ENCODE data around the gene HMGN1. TPM values are rescaled to one million over a fixed set of nuclear protein-coding genes. Genes with fewer than 3 reads are reported as not detected.

HMGN1 gene
- total RNA-seq, 1 experiment from 2014 or later, result 469 TPM

GRCh38 chr21:39392981-39393380 lies 44.1 kb upstream of the HMGN1 start:
- TF ChIP-seq FOXK1 (CRISPR knock-in tag; IDR thresholded peaks at IDR 0.05) (no peak), SOX15 (CRISPR knock-in tag; IDR thresholded peaks at IDR 0.05) (no peak), ZSCAN18 (CRISPR knock-in tag; IDR thresholded peaks at IDR 0.05) (no peak), ARID4B (CRISPR knock-in tag; IDR thresholded peaks at IDR 0.05; ENCODE audit: borderline replicate concordance) (no peak)
- TF ChIP-seq, protein P1, sequence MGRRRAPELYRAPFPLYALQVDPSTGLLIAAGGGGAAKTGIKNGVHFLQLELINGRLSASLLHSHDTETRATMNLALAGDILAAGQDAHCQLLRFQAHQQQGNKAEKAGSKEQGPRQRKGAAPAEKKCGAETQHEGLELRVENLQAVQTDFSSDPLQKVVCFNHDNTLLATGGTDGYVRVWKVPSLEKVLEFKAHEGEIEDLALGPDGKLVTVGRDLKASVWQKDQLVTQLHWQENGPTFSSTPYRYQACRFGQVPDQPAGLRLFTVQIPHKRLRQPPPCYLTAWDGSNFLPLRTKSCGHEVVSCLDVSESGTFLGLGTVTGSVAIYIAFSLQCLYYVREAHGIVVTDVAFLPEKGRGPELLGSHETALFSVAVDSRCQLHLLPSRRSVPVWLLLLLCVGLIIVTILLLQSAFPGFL (CRISPR knock-in tag; IDR thresholded peaks at IDR 0.05; ENCODE audit: borderline replicate concordance), result no peak
- TF ChIP-seq, protein P2, sequence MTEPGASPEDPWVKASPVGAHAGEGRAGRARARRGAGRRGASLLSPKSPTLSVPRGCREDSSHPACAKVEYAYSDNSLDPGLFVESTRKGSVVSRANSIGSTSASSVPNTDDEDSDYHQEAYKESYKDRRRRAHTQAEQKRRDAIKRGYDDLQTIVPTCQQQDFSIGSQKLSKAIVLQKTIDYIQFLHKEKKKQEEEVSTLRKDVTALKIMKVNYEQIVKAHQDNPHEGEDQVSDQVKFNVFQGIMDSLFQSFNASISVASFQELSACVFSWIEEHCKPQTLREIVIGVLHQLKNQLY (CRISPR knock-in tag; IDR thresholded peaks at IDR 0.05), result no peak
- H3K27me3 Mint-ChIP-seq (ENCODE audit: low read depth), result no peaks in the 10 kb centered on the region
- DNase-seq (ENCODE audit: low spot score), result no peak
- no peaks in the 10 kb centered on the region for H3K9me3 Mint-ChIP-seq
- CTCF ChIA-PET, result no interaction called here
- H3K27ac Mint-ChIP-seq, result no peak overlapping the region
- POLR2A ChIA-PET, result no interaction called here
- ATAC-seq, result no peak
- H3K4me1 Mint-ChIP-seq, result peaks cover 27% of the 10 kb centered on the region
- H3K36me3 Mint-ChIP-seq, result peaks cover 48% of the 10 kb centered on the region
- H3K4me3 Mint-ChIP-seq, result no peak overlapping the region

- peak; percentile 44 for DNase-seq (ENCODE audit: low spot score)
- no peaks in the 10 kb centered on the region for H3K9me3 Mint-ChIP-seq
- peaks cover 37% of the 10 kb centered on the region for H3K36me3 Mint-ChIP-seq
- CTCF ChIA-PET, result interaction anchor here (0.6 to 1.7 kb wide), 6 partner anchors 10 to 586 kb away, joined by 3 to 7 read pairs (median 4); a partner anchor contains a TSS
- peak overlapping the region; percentile 82 for H3K27ac Mint-ChIP-seq
- H3K27me3 Mint-ChIP-seq (ENCODE audit: low read depth), result no peaks in the 10 kb centered on the region
- ATAC-seq, result peak; percentile 7; the same call in 1 of the 2 replicates
- POLR2A ChIA-PET, result no interaction called here
- no peak overlapping the region for H3K4me3 Mint-ChIP-seq
- H3K4me1 Mint-ChIP-seq, result peaks cover 20% of the 10 kb centered on the region
- TF ChIP-seq MYBL2 (CRISPR knock-in tag; IDR thresholded peaks at IDR 0.05) (no peak), ATF3 (CRISPR knock-in tag; conservative IDR thresholded peaks at IDR 0.05) (no peak), FOXP4 (CRISPR knock-in tag; IDR thresholded peaks at IDR 0.05) (no peak), TEAD4 (CRISPR knock-in tag; IDR thresholded peaks at IDR 0.05) (no peak), FOXK1 (CRISPR knock-in tag; IDR thresholded peaks at IDR 0.05) (no peak), ZNF396 (CRISPR knock-in tag; IDR thresholded peaks at IDR 0.05; ENCODE audit: borderline replicate concordance) (no peak)
- TF ChIP-seq, protein P3, sequence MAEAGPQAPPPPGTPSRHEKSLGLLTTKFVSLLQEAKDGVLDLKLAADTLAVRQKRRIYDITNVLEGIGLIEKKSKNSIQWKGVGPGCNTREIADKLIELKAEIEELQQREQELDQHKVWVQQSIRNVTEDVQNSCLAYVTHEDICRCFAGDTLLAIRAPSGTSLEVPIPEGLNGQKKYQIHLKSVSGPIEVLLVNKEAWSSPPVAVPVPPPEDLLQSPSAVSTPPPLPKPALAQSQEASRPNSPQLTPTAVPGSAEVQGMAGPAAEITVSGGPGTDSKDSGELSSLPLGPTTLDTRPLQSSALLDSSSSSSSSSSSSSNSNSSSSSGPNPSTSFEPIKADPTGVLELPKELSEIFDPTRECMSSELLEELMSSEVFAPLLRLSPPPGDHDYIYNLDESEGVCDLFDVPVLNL (CRISPR knock-in tag; IDR thresholded peaks at IDR 0.05; ENCODE audit: borderline replicate concordance, low read depth), result no peak
- TF ChIP-seq, protein P4, sequence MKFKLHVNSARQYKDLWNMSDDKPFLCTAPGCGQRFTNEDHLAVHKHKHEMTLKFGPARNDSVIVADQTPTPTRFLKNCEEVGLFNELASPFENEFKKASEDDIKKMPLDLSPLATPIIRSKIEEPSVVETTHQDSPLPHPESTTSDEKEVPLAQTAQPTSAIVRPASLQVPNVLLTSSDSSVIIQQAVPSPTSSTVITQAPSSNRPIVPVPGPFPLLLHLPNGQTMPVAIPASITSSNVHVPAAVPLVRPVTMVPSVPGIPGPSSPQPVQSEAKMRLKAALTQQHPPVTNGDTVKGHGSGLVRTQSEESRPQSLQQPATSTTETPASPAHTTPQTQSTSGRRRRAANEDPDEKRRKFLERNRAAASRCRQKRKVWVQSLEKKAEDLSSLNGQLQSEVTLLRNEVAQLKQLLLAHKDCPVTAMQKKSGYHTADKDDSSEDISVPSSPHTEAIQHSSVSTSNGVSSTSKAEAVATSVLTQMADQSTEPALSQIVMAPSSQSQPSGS (CRISPR knock-in tag; IDR thresholded peaks at IDR 0.05; ENCODE audit: borderline replicate concordance, low read depth), result no peak
- TF ChIP-seq, protein P5, sequence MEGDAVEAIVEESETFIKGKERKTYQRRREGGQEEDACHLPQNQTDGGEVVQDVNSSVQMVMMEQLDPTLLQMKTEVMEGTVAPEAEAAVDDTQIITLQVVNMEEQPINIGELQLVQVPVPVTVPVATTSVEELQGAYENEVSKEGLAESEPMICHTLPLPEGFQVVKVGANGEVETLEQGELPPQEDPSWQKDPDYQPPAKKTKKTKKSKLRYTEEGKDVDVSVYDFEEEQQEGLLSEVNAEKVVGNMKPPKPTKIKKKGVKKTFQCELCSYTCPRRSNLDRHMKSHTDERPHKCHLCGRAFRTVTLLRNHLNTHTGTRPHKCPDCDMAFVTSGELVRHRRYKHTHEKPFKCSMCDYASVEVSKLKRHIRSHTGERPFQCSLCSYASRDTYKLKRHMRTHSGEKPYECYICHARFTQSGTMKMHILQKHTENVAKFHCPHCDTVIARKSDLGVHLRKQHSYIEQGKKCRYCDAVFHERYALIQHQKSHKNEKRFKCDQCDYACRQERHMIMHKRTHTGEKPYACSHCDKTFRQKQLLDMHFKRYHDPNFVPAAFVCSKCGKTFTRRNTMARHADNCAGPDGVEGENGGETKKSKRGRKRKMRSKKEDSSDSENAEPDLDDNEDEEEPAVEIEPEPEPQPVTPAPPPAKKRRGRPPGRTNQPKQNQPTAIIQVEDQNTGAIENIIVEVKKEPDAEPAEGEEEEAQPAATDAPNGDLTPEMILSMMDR (IDR thresholded peaks at IDR 0.05), result no peak
Measured at GRCh38 chr21:39390212-39390765, 41.4 kb upstream of the HMGN1 start.
